Naive B cell (primary cell): ENCODE results near the gene ACKR2. TPM values are rescaled to one million over a fixed set of nuclear protein-coding genes. Genes with fewer than 3 reads are reported as not detected.

Experiments
- ATAC-seq, 2 donors: fragments of 150-1000 bp; cut with Tn5 transposase; 2 replicates each; pipeline ENCODE4 v1.10.0; 2021; ENCODE audit warnings: low read depth in 2 of 2, mild to moderate bottlenecking in 2 of 2, moderate library complexity in 2 of 2
- DNase-seq: peaks from one replicate; pipeline ENCODE4 v3.0.0; 2022
- H3K27ac Mint-ChIP-seq, 6 donors: one replicate each; pipeline ENCODE4 v1.8.0; 2020 to 2022; ENCODE audit warnings: mild to moderate bottlenecking in 6 of 6, mixed read lengths in 6 of 6, moderate library complexity in 5 of 6, inconsistent platforms in 2 of 6
- H3K27me3 Mint-ChIP-seq, 3 donors: one replicate each; pipeline ENCODE4 v1.8.0; 2021 to 2022; ENCODE audit warnings: mixed read lengths in 3 of 3, mild to moderate bottlenecking in 1 of 3
- H3K36me3 Mint-ChIP-seq, 2 donors: one replicate each; pipeline ENCODE4 v1.8.0; 2020 to 2022; ENCODE audit warnings: mixed read lengths in 2 of 2, inconsistent platforms in 1 of 2, mild to moderate bottlenecking in 1 of 2
- H3K4me1 Mint-ChIP-seq, 3 donors: one replicate each; pipeline ENCODE4 v1.8.0; 2020 to 2022; ENCODE audit warnings: mixed read lengths in 3 of 3, inconsistent platforms in 1 of 3, mild to moderate bottlenecking in 1 of 3, moderate library complexity in 1 of 3
- H3K4me3 Mint-ChIP-seq, 8 donors: one replicate each; pipeline ENCODE4 v1.8.0; 2020 to 2022; ENCODE audit warnings: mild to moderate bottlenecking in 8 of 8, mixed read lengths in 8 of 8, moderate library complexity in 8 of 8, inconsistent platforms in 2 of 8
- H3K9me3 Mint-ChIP-seq, 7 donors: one replicate each; pipeline ENCODE4 v1.8.0; 2020 to 2022; ENCODE audit warnings: mixed read lengths in 7 of 7, mild to moderate bottlenecking in 5 of 7, inconsistent platforms in 2 of 7, moderate library complexity in 1 of 7
- polyA plus RNA-seq, 6 donors: library from polyadenylated mRNA; unstranded; fragments of 300-500 nt; fragmentation: Illumina TruSeq; gene quantifications; one replicate each; pipeline ENCODE4 v1.2.3, GENCODE V29; 2021; ENCODE audit warnings: low read depth in 6 of 6

The ACKR2 gene
- polyA plus RNA-seq, 6 donors from 2014 or later = 0.10 to 0.28 (median 0.20) TPM; not detected in 2

DNA sequence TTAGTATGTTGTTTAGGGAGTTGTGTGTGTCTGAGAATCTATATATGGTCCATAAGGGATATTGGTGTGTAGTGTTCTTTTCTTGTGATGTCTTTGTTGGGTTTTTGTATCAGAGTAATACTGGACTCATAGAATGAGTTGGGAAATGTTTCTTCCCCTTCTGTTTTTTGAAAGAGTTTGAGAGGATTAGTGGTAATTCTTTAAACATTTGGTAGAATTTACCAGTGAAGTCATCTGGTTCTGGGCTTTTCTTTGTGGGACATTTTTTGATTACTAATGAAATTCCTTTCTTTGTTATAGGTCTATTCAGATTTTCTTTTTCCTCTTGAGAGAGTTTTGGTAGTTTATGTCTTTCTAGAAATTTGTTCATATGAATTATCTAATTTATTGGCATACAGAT, 16.9 kb downstream of the ACKR2 start:
- H3K9me3 Mint-ChIP-seq = peaks cover 0 to 2% (median 0%) of the 10 kb centered on the region in 7 donors

DNA sequence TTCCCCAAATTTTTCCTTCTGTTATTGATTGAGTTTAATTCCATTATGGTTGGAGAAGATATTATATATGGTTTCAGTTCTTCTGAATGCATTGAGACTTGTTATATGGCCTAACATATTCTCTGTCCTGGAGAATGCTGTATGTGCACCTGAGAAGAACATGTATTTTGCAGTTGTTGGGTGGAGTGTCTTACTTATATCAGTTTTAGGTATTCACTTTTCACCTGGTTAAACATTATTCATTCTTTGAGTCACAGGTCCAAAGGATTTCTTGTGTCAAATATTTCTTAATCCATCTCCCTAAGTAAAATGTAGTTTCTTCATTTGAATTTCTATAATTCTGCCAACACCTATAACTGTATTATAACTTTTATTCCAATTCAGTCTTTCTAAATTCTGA, 17.8 kb downstream of the ACKR2 start:
- peaks cover 4 to 7% (median 6%) of the 10 kb centered on the region in 3 donors for H3K4me1 Mint-ChIP-seq
- H3K9me3 Mint-ChIP-seq = peaks cover 0 to 2% (median 0%) of the 10 kb centered on the region in 7 donors
- H3K36me3 Mint-ChIP-seq = no peaks in the 10 kb centered on the region
- H3K27me3 Mint-ChIP-seq = peaks cover 9 to 17% (median 11%) of the 10 kb centered on the region in 3 donors
- ATAC-seq (no peak), DNase-seq (no peak)
- H3K4me3 Mint-ChIP-seq = no peak overlapping the region
- no peak overlapping the region for H3K27ac Mint-ChIP-seq

More for the DNA sequence above, 16.9 kb downstream of the ACKR2 start:
- Mint-ChIP-seq H3K27ac (no peak overlapping the region), H3K4me1 (peaks cover 0 to under 1% (median 0%) of the 10 kb centered on the region in 3 donors), H3K27me3 (peaks cover 9 to 17% (median 11%) of the 10 kb centered on the region in 3 donors), H3K4me3 (no peak overlapping the region), H3K36me3 (no peaks in the 10 kb centered on the region)
- no peak for DNase-seq
- no peak for ATAC-seq

DNA sequence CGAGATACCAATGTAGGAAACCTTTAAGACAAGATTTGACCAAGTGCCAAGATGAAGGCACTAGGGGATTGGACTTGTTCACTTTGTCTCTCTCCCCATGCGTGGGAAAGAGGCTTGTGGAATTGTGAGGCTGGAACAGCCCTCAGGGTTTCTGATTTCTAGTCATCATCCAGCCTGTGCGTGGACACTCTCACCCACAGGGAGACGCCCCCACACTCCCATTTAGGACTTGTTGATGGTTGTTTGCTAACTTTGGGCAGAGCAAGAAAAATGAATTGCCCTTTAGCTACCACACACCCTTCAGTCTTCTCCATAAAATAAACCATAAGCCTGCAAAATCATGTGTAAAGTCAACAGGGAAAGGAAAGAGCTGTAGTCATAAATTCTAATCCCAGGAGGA, 18.4 kb downstream of the ACKR2 start:
- H3K27me3 Mint-ChIP-seq = peaks cover 9 to 14% (median 11%) of the 10 kb centered on the region in 3 donors
- H3K36me3 Mint-ChIP-seq = no peaks in the 10 kb centered on the region
- H3K27ac Mint-ChIP-seq = no peak overlapping the region
- DNase-seq = no peak
- peaks cover 4 to 7% (median 6%) of the 10 kb centered on the region in 3 donors for H3K4me1 Mint-ChIP-seq
- no peak for ATAC-seq
- peaks cover 0 to 2% (median 0%) of the 10 kb centered on the region in 7 donors for H3K9me3 Mint-ChIP-seq
- H3K4me3 Mint-ChIP-seq = peak overlapping the region in 1 of 8 donors; percentile 3

DNA sequence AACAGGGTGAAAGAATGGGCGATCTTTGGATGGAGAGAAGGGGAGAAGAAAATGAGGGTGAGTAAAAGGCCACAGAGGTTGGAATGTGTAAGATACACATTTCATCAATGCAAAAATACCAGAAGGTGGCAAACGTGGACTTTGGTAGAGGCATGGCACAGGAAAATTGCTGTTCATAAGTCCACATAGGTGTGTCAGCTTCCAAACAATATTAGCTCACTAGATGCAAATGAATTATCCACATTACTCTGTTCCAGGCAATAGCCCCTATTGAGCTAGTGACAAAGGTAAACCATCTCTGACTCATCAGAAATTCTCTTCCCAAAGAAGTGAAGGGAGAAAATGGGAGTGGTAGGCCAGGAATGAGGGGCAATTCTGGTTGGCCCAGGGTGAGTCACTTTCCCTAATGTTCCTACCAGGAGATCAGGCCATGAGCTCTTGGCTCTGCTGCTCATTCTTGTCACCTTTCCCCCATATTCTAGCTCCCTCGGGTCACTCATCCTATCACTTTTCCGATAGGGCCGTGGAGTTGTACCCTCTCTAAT, 19.9 kb downstream of the ACKR2 start:
- Mint-ChIP-seq H3K4me3 (no peak overlapping the region), H3K27ac (no peak overlapping the region), H3K4me1 (peaks cover 4 to 7% (median 6%) of the 10 kb centered on the region in 3 donors), H3K9me3 (peaks cover 0 to 2% (median 0%) of the 10 kb centered on the region in 7 donors), H3K27me3 (peaks cover 9 to 11% (median 9%) of the 10 kb centered on the region in 3 donors), H3K36me3 (no peaks in the 10 kb centered on the region)
- no peak for ATAC-seq
- no peak for DNase-seq

DNA sequence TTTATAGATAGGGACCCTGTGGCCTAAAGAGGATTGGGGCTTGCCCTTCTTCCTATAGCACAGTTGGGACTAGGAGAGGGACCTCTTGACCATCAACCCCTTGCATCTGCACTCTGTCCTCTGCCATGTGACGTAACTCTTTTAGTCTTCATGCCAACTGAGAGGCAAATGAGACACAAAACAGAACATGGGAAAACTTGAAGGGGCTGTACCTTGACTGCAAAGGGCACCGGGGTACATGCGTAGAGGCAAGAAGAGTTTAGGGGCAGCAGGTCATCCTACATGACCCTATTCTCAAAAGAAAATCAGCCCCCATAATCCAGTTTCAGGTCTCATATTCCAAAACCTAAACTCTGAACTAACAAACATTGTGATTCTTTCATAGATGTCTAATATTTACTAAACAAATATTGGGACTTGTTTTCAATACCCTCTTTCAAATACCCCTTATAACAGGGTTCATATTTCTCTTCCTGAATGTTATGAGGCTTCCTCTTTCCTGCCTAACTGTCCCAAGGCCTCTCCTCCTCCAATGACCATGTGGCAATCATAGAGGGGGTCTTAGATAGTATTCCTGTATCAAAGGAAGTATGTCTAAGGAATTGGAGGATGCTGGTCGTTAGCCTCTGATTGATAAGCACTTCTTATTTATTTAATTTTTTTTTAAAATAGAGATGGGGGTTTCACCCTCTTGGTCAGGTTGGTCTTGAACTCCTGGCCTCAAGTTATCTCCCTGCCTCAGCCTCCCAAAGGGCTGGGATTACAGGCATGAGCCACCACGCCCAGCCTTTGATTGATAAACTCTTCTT, 20.6 kb downstream of the ACKR2 start:
- Mint-ChIP-seq H3K9me3 (no peaks in the 10 kb centered on the region), H3K36me3 (no peaks in the 10 kb centered on the region), H3K27me3 (peaks cover 5 to 11% (median 9%) of the 10 kb centered on the region in 3 donors), H3K27ac (no peak overlapping the region), H3K4me1 (peaks cover 4 to 7% (median 6%) of the 10 kb centered on the region in 3 donors), H3K4me3 (no peak overlapping the region)
- DNase-seq = no peak
- ATAC-seq = no peak

DNA sequence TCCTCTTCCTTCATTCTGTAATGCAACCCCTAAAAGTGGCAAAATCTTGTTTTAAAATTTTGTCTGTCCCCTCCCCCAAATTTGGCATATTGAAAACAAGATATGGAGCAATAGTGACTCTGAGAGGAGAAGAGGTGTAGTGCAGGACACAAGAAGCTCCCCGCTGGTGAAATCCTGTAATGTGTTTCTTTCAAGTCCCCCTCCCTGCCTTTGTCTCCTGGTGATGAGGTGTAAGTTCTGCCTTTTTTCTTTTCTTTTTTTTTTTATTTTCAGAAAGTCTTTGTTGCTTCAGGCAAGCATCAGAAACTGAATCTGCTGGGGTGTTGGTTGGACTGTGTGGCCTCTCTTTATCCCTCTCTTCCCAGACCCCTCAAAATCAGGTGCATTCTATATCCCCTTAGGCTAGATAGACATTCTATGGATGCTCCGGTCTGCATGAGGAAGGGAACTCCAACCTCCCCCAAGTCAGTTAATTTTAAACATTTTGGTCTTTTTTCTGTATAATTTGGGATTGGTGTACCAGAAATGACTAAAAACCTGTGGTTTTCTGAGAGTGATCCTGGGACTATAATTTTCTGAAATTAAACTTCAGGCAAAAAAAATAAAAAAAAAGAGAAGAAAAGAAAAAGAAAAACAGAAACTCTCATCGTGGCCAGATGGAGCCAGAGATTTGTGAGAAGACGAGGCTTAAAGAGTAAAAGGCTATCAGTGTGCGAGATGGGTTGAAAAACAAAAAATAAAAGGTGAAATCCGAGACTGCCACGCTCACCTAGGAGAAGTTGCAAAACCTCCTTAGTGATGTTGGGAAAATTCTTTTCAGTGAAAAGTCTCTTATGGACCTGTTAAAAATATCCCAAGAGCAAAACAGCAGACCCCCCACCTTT, 21.4 kb downstream of the ACKR2 start:
- H3K4me3 Mint-ChIP-seq = no peak overlapping the region
- no peaks in the 10 kb centered on the region for H3K36me3 Mint-ChIP-seq
- H3K27me3 Mint-ChIP-seq = peaks cover 5 to 11% (median 9%) of the 10 kb centered on the region in 3 donors
- H3K9me3 Mint-ChIP-seq = no peaks in the 10 kb centered on the region
- peak overlapping the region in 2 of 6 donors; percentile 36 to 91 for H3K27ac Mint-ChIP-seq
- no peak for DNase-seq
- ATAC-seq = no peak
- H3K4me1 Mint-ChIP-seq = peaks cover 4 to 7% (median 6%) of the 10 kb centered on the region in 3 donors

DNA sequence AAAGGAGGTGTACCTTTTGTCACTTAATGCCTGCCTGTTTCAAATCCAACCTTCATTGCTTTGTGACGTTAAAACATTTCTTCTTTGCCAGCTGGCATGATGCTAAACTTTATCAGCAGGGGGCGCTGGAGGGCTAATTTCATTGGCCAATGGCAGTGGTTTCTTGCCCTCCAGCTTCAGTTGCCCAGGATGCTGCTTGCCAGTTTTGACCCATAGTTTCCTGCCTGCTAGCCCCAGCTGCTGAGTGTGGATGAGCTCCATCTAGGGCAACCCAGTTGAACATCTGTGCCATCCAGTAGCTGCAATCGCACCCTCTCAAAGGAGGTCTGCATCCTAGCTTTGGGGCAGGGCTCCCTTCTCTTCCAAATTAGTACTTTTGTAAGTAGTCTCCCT, 22.1 kb downstream of the ACKR2 start:
- Mint-ChIP-seq H3K27ac (peak overlapping the region in 1 of 6 donors; percentile 83), H3K4me3 (peak overlapping the region in 1 of 8 donors; percentile 30)
- ATAC-seq = peak; percentile 70 to 91

DNA sequence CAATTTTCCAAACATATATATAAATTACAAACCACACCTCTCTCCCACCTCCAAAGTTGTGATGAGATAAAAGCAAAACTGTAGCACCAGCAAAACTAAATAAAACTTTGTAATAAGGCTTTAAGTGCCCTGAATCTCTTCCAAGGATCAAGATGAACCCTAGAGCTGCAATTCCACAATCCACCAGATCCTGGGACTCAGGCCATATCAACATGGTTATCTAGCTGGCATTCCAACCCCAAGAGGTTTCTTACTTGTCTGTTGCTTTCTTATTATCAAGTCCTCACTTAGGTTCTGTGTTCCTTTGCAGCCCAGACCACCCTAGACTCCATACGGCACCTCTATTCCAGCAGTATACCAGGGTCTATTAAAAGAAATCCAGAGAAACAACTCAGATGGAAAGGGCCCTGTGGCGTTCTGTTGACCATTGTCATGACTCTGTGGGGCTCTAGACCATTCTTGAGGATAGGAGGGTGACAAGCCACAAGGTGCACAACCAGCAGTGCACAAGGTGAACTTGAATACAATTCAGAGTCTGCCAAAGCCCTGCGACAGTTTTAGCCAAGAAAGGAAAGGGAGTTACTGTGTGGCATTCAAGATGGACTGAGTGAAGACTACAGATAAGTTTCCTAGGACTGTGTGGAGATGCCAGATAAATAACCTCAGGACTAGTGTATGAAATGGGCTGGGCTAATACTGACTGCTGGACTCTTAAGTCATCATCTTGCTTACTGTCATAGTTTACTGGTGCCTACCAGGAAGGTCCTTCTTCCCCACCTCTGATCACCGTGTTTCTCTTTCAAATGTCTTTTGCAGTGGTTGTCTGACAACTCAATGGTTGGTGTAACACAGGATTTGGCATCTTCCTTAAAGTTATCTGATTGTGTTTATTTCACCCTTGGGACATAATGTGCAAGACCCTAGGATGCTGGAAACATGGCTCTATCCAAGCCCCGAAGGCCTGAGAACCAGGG, 27.2 kb downstream of the ACKR2 start:
- no peaks in the 10 kb centered on the region for H3K9me3 Mint-ChIP-seq
- H3K36me3 Mint-ChIP-seq = no peaks in the 10 kb centered on the region
- peaks cover 10 to 15% (median 11%) of the 10 kb centered on the region in 3 donors for H3K4me1 Mint-ChIP-seq
- DNase-seq (no peak), ATAC-seq (no peak)
- peak overlapping the region in 1 of 8 donors; percentile 51 for H3K4me3 Mint-ChIP-seq
- H3K27ac Mint-ChIP-seq = no peak overlapping the region
- no peaks in the 10 kb centered on the region for H3K27me3 Mint-ChIP-seq

More for the DNA sequence above, 22.1 kb downstream of the ACKR2 start:
- Mint-ChIP-seq H3K27me3 (peaks cover 5 to 11% (median 9%) of the 10 kb centered on the region in 3 donors), H3K4me1 (peaks cover 4 to 7% (median 6%) of the 10 kb centered on the region in 3 donors), H3K36me3 (no peaks in the 10 kb centered on the region), H3K9me3 (no peaks in the 10 kb centered on the region)
- peak; percentile 71 for DNase-seq

DNA sequence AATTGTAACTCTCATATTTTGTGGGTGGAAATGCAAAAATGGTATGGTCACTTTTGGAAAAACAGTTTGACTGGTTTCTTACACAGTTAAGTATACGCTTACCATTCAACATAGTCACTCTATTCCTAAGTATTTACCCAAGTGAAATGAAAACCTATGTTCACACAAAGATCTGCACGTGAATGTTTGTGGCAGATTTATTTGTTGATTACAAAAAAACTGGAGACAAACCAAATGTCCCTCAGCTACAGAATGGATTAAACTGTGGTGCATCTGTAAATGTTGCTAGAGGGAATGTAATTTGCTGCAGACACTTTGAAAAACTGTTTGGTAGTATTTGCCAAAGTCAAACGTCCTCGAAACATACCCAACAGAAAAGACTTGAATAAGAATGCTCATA, 29.3 kb downstream of the ACKR2 start:
- Mint-ChIP-seq H3K36me3 (no peaks in the 10 kb centered on the region), H3K4me1 (peaks cover 7 to 13% (median 13%) of the 10 kb centered on the region in 3 donors), H3K27me3 (no peaks in the 10 kb centered on the region), H3K27ac (no peak overlapping the region), H3K9me3 (no peaks in the 10 kb centered on the region), H3K4me3 (no peak overlapping the region)
- DNase-seq (no peak), ATAC-seq (no peak)

DNA sequence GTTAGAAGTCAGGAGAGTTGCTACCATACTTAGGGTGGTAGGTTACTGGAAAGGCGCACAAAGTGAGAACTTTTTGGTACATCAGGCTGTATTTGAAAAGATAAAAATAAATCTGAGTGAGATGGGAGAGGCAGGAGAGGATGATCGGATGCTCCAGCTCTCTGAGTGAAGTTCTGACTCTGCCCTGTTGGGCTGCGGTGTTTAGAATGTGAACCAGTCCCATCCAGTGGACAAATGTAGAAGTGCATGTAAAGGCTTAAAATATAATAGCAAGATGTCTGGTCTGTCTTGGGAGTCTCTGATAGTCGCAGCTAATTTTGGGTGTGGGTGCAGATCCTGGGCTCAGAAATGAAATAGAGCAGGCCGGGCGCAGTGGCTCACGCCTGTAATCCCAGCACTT, 30.4 kb downstream of the ACKR2 start:
- peak overlapping the region in 3 of 8 donors; percentile 2 to 53 (median 48) for H3K4me3 Mint-ChIP-seq
- ATAC-seq (peak; percentile 98 to 99), DNase-seq (peak; percentile 55)
- peaks cover 7 to 22% (median 19%) of the 10 kb centered on the region in 3 donors for H3K4me1 Mint-ChIP-seq
- no peaks in the 10 kb centered on the region for H3K36me3 Mint-ChIP-seq
- H3K9me3 Mint-ChIP-seq = no peaks in the 10 kb centered on the region
- H3K27me3 Mint-ChIP-seq = no peaks in the 10 kb centered on the region
- peak overlapping the region in 4 of 6 donors; percentile 18 to 82 (median 38) for H3K27ac Mint-ChIP-seq

DNA sequence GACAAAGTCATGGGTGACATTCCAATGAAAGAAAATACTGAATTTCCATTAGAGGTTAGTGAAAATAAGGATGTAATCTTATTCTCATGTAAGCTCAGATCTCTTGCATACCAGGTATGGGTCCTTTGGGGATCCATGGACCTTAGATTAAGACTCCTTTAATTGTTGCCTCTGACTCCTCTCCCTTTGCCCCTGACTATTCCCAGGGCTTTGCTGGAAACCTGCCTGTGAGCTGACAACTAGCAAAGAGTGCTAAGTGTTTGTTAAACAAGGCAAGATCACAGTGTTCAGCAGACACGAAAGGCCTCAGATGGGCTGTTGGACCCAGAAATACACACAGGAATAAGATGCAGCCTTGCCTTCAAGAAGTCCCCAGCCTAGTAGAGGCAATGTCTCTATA, 32.1 kb downstream of the ACKR2 start:
- no peaks in the 10 kb centered on the region for H3K27me3 Mint-ChIP-seq
- no peak for DNase-seq
- H3K36me3 Mint-ChIP-seq = no peaks in the 10 kb centered on the region
- ATAC-seq = no peak
- peaks cover 18 to 39% (median 20%) of the 10 kb centered on the region in 3 donors for H3K4me1 Mint-ChIP-seq
- no peak overlapping the region for H3K4me3 Mint-ChIP-seq
- no peaks in the 10 kb centered on the region for H3K9me3 Mint-ChIP-seq
- H3K27ac Mint-ChIP-seq = peak overlapping the region in 3 of 6 donors; percentile 11 to 51 (median 12)

DNA sequence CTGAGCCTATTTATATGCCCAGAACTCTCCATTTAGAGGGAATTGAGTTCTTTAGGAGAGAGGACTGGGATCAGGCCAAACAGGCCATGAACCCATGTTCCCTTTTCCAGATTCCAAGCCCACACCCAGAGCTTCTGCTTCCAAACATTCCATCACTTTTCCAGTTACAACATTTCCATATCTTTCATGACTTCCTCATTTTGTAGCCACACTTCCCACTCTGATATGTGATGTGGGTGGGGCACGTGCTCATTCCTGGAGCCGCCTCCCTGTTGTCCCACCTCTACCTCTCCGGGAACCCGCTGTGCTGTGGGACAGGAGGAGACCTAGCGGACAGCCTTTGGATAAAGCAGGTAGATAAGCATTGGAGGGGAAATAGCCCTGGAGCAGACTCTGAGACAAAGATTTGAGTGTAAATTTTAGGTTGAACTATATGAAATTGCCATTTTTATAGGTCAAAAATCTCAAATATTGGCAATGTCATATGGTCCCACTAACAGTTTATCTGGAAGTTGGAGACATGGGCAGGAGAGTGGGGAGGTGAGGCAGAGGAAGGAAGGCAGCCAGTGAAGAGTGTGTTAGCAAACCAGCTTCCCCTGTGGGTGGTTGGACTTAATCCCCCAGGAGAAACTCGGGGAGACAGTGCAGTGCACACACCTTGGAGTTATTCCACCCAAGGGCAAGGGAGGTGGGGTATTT, 34.6 kb downstream of the ACKR2 start:
- Mint-ChIP-seq H3K36me3 (no peaks in the 10 kb centered on the region), H3K4me3 (no peak overlapping the region), H3K4me1 (peaks cover 40 to 61% (median 41%) of the 10 kb centered on the region in 3 donors), H3K27me3 (no peaks in the 10 kb centered on the region), H3K9me3 (peaks cover 0 to 2% (median 0%) of the 10 kb centered on the region in 7 donors), H3K27ac (peak overlapping the region in 3 of 6 donors; percentile 47 to 88 (median 74))
- ATAC-seq = no peak
- no peak for DNase-seq
